ENCODE measurements around the gene DYNC2H1.

- no peak for TF ChIP-seq CTCF (IDR thresholded peaks at IDR 0.05; ENCODE audit: low read depth, low read length)
- no peak for TF ChIP-seq EZH2phosphoT487 (IDR thresholded peaks at IDR 0.05; ENCODE audit: low read depth)
These were observed 113.6 kb downstream of the DYNC2H1 start for GRCh38 chr11:103222806-103223205.
